8988T (cell line): ENCODE data around the gene FKBP14.
A peak's percentile ranks its signal among the peaks of the same experiment; 100 is the strongest.
"Not testable (repeated sequence)": the region's sequence is repeated elsewhere in the genome, so short reads cannot be mapped to it uniquely, and the experiment has no call there.

Experiments used
- DNase-seq: peaks from one replicate; pipeline ENCODE4 v3.0.0; 2011

The FKBP14 gene, protein sequence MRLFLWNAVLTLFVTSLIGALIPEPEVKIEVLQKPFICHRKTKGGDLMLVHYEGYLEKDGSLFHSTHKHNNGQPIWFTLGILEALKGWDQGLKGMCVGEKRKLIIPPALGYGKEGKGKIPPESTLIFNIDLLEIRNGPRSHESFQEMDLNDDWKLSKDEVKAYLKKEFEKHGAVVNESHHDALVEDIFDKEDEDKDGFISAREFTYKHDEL

DNA sequence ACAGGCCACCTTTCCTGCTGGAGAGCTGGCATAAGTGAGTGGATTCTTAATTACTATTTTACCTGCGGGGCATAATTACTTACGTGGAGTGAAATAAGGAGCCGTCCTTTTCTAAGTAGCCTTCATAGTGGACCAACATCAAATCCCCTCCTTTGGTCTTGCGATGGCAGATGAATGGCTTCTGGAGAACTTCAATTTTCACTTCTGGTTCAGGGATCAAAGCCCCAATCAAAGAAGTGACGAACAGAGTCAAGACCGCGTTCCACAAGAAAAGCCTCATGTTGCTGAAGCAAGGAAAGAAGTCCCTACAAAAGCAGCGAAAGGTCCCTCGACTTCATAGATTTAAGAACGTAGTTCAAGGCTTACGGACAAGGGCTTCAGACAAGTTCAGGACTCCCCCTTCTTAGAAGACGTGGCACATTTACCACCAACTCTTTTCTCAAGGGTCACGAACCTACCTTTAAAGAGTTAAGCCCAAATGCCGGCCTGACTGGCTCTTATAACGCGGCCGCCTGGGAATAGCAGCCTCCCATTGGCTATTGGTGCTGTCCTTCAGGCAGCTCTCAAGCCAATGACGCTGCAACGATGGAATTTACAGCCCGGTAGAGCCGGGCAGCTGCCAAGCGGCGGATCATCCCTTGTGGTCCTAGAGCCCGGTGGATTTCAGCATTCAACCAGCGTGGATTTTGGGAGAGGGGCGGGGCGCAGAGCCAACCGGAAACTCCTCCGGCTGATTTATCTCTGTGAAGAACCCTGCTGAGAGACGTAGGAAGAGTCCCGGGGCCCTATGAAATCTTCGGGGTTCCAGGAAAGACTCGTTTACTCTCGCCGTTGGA lies at the start of gene FKBP14:
Gene FKBP14 (minus strand): TSS at position 474 of the 836 bp plus-strand sequence. CDS start 194 bp downstream, at position 280.
- DNase-seq = peak; percentile 62

DNA sequence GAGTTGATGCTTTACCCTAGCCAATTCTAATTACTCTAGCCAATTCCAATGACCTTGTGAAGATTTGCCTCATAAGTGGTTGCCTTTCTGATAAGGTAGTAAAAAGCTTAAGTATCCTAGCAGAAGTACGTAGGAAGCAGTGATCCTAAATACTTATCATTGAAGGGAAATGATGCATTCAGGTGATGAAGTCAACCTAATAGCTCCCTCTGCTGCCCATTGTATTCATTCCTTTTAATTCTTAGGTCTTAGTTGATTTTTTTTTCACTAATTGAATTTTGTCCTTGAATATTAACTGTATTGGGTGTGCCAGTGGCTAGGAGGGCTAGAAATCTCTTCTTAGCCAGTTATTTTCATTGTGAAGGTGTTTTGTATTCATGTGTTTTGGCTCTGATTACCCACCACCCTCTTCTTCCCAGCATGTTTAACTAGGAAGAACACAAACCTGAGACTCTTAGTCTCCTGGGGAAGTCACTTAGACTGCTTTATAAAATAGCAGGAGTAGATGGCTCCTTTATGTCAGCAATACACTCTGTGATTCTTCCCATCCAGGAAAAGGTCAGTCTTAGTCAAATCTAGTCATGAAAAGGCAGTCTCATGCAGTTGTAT lies 48.0 kb upstream of the FKBP14 start:
- DNase-seq = no peak

DNA sequence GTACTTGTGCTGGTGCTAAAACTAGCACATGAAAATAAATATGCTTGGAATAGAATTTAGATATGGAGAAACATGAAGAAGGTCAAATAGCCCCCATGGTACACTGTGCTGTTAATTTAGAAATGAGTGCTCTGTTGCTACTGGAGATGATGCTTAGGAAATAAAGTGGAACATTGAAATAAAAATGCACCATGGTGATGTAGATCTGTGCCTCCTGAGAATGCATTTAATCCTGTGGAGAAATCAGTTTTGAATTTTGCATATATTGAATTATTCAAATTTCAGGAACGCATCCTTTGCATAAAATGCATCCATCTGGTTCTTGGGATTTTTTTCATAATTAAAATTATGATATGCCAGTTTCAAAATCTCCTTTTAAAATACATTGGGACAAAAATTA lies 46.2 kb upstream of the FKBP14 start:
- DNase-seq = no peak

DNA sequence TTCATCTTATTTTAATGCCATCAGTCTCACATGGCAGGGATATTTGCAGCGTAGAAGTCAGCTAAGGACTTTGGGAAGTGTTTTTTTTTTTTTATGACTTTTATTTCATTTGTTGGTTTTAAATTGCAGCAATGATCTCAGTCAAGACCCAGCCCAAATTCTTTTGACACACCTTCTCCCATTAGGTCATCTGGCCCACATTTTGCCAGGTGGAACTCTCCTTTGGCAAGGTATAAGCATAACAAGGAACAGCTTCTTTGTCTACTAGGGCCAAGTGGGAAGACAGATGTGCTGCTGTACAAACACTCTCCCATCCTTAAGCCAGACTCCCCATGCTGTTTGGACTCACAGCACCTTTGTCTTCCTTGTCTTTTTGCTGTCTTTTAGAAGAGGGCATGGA lies 43.5 kb upstream of the FKBP14 start:
- no peak for DNase-seq

GRCh38 chr7:30069096-30069867 lies 42.8 kb upstream of the FKBP14 start:
- DNase-seq = no peak

- DNase-seq = no peak
Measured at GRCh38 chr7:30068117-30068516, 41.6 kb upstream of the FKBP14 start.

DNA sequence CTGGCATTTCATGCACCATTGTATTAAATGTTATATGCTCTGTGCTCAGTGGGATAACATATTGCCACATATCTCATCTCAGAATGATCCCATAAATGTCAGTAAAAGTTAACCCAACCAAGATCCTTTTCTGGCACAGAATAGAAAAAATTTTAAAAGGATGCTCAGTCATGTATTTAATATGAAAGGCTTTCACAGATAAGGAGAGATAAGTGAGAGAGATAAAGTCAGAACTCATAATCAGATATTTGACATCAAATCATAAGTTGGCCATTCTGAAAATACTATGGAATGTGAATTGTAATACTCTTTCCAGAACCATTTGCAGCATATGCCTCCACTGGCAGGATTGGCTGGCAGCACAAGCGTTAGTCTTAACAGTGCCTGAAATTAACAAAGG lies 40.2 kb upstream of the FKBP14 start:
- DNase-seq = no peak

DNA sequence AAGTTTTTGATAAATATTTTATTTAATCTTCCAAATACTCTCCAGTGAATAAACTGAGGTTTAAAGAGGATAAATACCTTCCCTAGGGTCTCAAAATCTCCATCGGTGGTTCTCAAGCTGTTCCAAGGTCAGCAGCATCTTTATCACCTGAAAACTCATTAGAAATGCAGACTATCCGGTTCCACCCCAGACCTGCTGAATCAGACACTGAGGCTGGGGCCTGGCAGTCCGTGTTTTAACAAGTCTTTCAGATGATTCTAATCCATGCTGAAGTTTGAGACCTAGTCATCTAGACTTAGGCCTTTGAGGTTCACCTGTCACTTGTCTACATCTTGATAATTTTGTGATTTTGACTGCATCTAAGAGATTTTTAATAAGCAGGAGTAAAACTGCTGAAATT lies 39.2 kb upstream of the FKBP14 start:
- DNase-seq = no peak

DNA sequence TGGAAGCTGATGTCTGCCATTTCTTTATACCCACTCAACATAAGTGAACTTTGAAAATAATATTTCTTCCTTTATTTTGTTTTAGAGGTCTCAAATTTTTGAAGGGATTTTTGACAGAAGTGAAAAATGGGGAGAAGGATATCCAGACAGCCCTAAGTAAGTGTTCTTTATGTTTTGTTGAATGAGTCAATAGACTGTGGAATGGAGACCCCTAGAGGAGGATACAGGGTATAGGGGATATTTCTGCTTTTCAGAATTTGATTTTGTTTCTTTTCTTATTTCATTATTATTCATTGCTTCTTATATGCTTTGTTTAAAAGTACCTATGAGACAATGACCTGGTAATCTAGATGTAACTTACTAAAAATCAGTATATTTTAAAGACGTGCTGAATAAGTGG lies 36.1 kb upstream of the FKBP14 start:
- DNase-seq = no peak

- DNase-seq = not testable (repeated sequence)
Measured at GRCh38 chr7:30061786-30062185, 35.3 kb upstream of the FKBP14 start.

DNA sequence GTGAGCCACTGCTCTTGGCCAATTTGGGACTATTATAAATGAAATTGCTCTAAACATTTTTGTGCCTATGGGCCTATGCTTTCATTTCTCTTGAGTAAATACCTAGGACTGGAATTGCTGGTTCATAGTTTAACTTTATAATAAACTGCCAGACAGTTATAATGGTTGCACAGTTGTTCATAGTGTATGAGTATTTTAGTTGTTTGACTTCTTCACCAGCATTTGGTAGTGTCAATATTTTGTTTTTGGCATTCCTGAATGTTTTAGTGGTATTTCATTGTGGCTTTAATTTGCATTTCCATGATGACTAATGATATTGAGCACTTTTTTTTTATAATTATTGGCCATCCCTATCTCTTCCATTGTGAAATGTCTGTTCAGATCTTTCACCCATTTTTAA lies 31.2 kb upstream of the FKBP14 start:
- DNase-seq = no peak

DNA sequence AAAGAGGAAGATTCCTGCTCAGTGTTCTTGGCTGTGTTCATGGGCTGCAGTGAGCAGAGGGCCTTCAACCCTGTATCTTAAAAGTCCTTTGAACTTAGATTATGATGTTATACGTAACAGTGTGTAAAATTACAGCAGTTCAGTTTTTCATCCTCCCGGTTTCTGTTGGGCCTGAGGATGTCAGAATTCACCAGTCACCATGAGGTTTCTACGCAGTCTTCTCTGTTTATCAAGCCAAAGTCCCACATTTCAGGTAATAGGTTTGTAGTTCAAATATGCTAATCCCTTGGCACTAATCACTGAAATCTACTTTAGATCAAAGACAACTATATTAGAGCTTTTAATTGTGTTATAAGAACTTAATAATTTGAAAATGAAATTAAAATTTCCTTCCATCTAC lies 26.6 kb upstream of the FKBP14 start:
- DNase-seq = no peak

DNA sequence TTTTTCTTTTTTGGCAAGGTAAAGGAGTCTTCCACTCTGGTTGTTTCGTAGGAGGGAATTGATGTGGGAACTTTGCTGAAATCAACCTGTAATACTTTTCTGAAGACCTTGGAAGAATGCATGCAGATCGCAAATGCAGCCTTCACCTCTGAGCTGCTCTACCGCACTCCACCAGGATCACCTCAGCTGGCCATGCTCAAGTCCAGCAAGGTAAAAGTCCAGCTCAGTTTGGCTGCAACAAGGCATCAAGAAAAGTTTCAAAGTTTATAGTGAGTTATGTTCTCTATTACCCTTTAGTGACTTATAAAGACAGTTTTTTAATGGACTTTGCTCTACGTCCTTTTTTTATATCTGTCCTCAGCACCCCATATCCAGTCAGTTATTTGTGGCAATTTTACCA lies 22.7 kb upstream of the FKBP14 start:
- no peak for DNase-seq

- no peak for DNase-seq
Measured at GRCh38 chr7:30048582-30048981, 22.1 kb upstream of the FKBP14 start.

DNA sequence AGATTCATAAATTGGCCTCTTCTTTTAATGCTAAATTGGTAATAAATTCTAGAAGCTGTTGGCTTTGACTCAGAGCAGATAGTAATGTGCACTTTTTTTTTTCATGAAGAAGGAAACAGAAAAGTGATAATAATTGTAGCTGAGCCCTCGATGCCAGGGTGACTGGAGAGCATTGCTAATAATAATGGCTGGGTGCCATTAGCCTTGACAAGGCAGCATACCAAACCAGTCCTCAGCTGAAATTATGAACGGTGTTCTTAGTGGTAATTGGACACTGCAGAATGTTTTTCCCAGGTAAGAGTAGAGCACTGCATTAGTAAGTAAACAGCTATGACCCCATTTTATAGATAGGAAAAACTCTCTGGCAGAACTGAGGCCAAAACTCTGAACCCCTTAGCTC lies 20.6 kb upstream of the FKBP14 start:
- DNase-seq = no peak

DNA sequence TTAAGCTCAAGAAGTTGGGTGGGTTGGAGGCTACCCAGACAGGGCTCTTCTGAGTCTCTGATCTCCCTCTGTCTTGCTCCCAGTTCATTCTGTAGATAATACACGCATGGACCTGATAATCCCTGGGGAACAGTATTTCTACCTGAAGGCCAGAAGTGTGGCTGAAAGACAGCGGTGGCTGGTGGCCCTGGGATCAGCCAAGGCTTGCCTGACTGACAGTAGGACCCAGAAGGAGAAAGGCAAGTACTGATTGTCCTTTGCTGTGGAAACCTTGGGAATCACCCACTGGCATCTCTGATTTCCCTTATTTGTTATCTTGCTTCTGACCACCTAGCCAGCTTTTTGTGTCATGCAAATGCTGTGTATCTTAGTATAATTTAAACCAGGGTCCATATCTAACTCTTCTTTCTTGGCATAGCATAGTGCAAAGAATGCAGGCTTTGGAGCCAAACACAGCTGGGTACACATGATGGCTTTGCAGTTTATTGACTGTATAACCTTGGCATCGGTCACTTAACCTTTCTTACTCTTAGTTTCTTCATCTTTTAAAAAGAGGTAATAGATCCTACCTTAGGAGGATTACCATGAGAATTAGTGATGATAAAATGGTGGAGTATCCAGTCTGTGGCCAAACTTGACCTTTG lies 19.7 kb upstream of the FKBP14 start:
- no peak for DNase-seq

DNA sequence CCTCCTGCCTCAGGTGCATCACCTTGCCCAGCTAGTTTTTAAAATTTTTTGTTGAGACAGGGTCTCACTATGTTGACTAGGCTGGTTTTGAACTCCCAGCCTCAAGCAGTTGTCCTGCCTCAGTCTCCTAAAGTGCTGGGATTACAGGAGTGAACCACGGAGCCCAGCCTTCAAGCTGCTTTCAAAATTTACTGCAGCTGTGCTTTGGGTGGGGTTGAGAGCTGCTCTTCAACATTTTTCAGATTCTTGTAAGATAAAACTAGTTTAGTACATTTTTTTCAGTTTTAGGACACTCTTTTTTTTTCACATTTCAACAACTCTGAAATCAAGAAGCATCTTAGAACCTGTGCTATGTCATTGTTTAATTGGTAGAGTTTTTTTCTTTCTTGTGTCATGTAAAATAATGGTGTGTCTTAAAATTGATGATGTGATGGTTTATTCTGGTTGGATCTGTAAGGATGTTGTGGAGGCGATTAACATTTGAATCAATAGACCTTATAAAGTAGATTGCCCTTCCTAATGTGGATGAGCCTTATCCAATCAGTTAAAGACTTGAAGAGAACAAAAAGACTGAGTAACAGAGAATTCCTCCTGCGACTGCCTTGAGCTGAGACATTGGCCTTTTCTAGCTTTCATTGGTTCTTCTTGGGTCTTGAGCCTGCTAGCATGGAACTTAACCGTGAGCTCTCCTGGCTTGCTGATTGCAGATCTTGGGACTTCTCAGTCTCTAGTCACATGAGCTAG lies 15.2 kb upstream of the FKBP14 start:
- DNase-seq = no peak

DNA sequence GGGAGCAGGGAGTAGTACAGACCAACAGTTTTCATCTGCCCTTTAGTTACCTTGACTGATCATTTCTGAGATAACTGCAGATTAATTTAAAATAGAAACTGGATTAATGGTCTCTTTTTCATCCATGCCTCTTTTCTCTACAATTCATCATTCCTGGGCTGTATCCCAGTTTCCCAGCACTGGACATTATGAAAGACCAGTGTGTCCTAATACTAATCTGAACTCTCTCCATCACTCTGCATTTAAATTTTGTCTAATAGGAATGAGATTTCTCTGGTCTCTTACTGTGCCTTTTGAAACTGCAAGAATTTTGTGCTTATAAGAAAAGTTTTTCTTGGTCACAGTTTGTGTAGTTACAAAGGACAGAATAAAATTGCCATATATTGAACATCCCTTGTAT lies 14.4 kb upstream of the FKBP14 start:
- no peak for DNase-seq

DNA sequence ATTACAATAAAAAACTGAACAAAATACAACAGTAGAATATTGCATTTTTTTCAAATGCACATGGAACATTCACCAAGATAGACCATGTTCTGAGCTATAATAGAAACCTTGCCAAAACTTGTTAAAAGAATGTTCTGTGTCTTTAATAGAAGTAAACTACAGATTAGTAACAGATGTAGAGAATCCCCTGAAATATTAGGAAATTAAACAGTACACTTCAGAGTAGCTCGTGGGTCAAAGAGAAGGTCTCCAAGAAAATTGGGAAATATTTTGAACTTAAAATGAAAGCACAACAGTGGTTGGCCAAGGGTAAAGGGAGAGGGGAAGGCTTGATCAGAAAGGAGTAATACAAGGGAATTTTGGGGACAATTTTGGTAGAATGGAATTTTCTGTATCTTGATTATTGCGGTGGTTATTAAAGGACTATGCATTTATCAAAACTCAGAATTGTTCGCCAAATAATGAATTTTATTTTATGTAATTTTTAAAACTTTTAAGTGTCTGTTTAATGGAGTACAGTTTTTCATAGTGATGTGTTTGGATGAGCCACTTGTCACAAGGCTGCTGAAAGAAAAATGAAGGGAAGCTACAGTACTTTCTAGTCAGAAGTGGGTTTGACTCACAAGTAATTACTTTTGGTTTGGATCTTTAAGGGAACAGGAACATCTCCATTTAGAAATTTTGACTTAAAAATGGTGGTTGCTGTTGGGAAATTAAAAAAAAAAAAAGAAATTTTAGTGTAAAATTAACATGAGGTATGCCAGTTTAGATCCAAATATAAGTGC lies 11.9 kb upstream of the FKBP14 start:
- no peak for DNase-seq

DNA sequence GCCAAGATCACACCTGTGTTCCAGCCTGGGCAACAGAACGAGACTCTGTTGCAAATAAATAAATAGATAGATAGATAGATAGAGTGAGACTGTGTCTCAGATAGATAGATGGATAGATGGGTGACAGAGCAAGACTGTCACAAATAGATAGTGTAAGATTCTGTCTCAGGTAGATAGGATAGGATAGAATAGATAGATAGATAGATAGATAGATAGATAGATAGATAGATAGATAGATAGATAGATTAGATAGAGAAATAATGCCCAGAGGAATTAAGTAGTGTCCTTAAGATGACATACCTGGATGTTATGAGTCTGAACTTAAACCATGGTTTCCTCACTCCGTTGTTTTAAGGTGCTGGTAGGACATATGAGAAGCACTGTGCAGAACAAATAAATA lies 9.7 kb upstream of the FKBP14 start:
- DNase-seq = no peak

DNA sequence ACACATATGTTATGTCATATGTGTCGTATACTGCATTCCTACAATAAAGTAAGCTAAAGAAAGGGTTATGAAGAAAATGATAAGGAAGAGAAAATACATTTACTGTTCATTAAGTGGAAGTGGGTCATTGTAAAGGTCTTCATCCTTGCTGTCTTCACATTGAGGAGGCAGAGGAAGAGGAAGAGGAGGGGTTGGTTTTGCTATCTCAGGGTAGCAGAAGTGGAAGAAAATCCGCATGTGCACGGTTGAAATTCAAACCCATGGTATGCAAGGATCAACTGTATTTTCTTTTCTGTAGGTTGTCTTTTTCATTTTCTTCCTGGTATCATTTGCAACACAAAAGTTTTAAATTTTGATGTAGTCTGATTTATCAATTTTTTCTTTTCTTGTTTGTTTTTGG lies 8.0 kb upstream of the FKBP14 start:
- no peak for DNase-seq
